Measurements from ENCODE around the gene STT3B.

Gene STT3B

DNA sequence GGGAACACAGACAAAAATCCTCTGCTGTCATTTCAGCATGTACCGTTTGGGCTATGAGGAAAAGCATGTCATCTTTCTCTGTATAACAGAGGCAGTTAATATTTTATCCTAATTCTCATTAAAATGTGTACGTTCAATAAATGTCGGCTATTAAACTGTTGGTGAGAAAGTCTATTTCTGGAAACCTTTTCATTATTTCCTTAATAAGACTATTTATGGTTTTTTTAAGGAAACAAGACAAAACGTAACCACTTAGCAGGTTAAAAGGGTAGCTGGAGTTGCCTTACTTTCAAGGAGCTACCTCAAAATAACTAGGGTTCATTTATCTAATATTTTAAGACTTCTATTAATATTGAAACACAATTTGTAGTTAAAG, 1.8 kb upstream of the STT3B start:
- no peak for DNase-seq (ENCODE audit: low read depth)
- H3K4me3 ChIP-seq (ENCODE audit: low read depth, low read length), result peak overlapping the region; percentile 89; the same call in 1 of the 2 replicates
- TF ChIP-seq CTCF (IDR thresholded peaks at IDR 0.05; ENCODE audit: low read depth, low read length, missing control alignments), result no peak

DNA sequence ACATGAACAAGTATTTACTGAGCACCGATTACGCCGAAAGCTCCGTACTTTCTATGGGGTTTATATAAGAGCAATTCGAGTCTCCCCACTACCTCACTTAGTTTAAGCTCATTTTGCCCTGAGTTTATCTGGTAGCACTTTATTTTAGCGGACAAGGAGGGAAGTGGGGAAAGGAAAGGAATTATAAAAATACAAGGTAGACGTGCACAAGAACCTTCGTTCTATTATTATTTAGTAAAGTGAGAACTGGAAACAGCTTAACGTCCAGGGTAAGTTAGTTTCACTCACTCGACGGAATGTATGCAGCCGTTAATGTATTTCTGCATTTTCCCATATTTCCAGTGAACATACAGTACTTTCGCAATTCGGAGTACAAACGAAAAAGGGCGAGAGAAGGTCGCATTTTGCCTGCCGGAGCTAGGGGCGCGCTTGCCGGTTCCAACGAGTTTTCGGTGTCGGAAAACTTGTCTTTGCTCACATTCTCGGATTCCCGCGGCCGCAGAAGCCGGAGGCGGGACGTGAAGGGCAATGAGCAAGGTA, 1.2 kb upstream of the STT3B start:
- H3K4me3 ChIP-seq (ENCODE audit: low read depth, low read length), result peak overlapping the region; percentile 89
- TF ChIP-seq CTCF (IDR thresholded peaks at IDR 0.05; ENCODE audit: low read depth, low read length, missing control alignments), result peak; percentile 21
- no peak for DNase-seq (ENCODE audit: low read depth)

DNA sequence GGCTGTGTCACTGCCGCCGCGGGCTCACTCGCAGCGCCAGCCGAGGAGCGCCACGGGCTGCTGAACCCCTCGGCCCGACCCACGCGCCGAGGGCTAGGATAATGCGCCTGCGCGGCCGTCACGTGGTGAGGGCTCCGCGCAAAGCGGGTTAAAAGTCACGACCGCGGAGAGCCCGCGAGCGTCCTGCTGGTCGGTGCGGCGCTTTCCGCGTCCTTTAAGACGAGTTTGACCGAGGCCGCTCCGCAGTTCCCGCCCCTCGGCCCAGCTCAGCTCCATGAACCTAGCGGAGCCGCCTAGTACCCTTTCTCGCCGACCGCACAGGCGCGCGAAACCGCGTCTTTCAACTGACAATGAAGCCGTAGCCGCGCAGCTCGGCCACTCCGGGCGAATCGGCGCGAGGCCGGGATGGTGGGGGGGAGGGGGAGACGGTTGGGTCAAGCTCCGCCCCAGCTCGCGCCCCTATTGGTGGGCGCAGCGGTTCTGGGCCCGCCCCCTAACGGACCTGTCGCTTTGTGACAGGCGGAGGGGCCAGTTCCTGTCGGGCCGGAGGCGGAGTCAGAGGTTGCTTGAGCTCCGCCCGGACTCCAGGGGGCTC, 636 bp upstream of the STT3B start:
- peak; percentile 91 for DNase-seq (ENCODE audit: low read depth)
- TF ChIP-seq CTCF (IDR thresholded peaks at IDR 0.05; ENCODE audit: low read depth, low read length, missing control alignments), result no peak
- peak overlapping the region; percentile 89 for H3K4me3 ChIP-seq (ENCODE audit: low read depth, low read length)

DNA sequence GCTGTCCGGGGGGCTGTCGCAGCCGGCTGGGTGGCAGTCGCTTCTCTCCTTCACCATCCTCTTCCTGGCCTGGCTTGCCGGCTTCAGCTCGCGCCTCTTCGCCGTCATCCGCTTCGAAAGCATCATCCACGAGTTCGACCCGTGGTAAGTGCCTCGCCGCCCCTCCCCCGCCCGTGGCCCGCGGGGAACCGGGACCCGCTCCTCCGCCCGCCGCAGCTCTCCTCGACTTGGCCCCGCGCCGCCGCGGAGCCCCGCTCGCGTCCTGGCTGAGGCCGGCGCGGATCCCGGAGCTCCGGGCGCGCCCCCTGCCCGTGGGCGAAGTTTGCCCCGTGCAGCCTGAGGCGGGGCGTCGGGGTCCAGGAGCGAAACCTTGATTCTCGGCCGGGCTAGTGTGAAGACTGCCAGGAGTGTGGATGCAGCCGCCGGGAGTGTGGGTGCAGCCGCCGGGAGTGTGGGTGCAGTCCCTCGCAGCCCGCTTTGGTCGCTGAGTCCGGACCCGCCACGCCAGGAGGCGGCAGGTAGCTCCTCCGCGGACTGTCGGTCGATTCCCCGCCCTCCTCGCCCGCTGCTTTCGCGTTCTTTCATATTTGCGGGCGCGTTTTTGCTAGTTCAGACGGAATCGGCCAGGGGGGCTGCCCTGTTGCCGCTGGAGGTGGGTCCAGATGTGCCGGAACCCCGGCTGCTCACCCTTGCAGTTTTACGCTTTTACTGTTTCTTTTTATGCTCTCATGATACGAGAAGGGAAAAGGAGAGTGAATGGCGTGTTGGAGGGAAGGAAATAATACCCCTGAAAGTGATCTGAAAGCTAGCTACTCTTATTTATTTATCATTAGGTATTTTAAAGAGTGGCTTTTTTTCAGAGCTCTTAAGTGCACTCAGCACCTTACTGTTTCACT, 692 bp downstream of the STT3B start:
- peak overlapping the region; percentile 89 for H3K4me3 ChIP-seq (ENCODE audit: low read depth, low read length)
- no peak for TF ChIP-seq CTCF (IDR thresholded peaks at IDR 0.05; ENCODE audit: low read depth, low read length, missing control alignments)
- no peak for DNase-seq (ENCODE audit: low read depth)

- H3K4me3 ChIP-seq (ENCODE audit: low read depth, low read length), result peak overlapping the region; percentile 89
- DNase-seq (ENCODE audit: low read depth), result no peak
- no peak for TF ChIP-seq CTCF (IDR thresholded peaks at IDR 0.05; ENCODE audit: low read depth, low read length, missing control alignments)
These were observed 1.3 kb downstream of the STT3B start for GRCh38 chr3:31534065-31534425.

- no peak for TF ChIP-seq CTCF (IDR thresholded peaks at IDR 0.05; ENCODE audit: low read depth, low read length, missing control alignments)
- H3K4me3 ChIP-seq (ENCODE audit: low read depth, low read length), result no peak overlapping the region
- DNase-seq (ENCODE audit: low read depth), result no peak
These were observed 3.8 kb downstream of the STT3B start for GRCh38 chr3:31536497-31536896.

All from GM12864 (cell line).